ENCODE data around the gene POLE4. TPM values are rescaled to one million over a fixed set of nuclear protein-coding genes. Genes with fewer than 3 reads are reported as not detected.

POLE4 gene
- 12.4 and 14.5 TPM in 2 replicates for total RNA-seq

GRCh38 chr2:74958274-74959105 lies at the start of gene POLE4:
TSS of gene POLE4 (plus strand) at chr2:74958643. CDS start at chr2:74958680, 37 bp downstream.

Other genes with a start within 250 kb of the POLE4 start
- gene HK2, start 124.5 kb upstream of the POLE4 start, total RNA-seq: 50.5 and 122 TPM in 2 replicates
- gene TACR1, start 240.9 kb downstream of the POLE4 start, total RNA-seq: not detected in 2 replicates

All from tracheal epithelial cell (primary cell).